A673 (cell line): Measurements from ENCODE around the gene CLCN2. TPM values are rescaled to one million over a fixed set of nuclear protein-coding genes. Genes with fewer than 3 reads are reported as not detected.

Experiments
- BruUV-seq: library from RNA; stranded (reverse); fragments of 400-500 nt; replicated peaks from 2 replicates; lab custom pipeline; 2021; lab: Mats Ljungman, UMichigan
- CTCF ChIA-PET: fragments of 300-600 bp; sonication (Branson Sonifier 250); formaldehyde crosslinking; loops from one replicate; lab custom pipeline; 2022; ENCODE audit warnings: antibody characterized with exemption; lab: Charles Lee
- POLR2A ChIA-PET: fragments of 300-600 bp; sonication (Branson Sonifier 250); formaldehyde crosslinking; loops from one replicate; lab custom pipeline; 2022; ENCODE audit warnings: antibody characterized with exemption; ENCODE audit not compliant: low non-redundant PET; lab: Charles Lee
- DNase-seq: peaks from one replicate; pipeline ENCODE4 v3.0.0-alpha.2; 2015; ENCODE audit warnings: low spot score
- H3K27ac ChIP-seq: fragments of 200-600 bp; sonication (generic); 2 replicates; pipeline ENCODE4 v1.5.1; 2016; ENCODE audit warnings: mixed run types, low read depth, mild to moderate bottlenecking, mixed read lengths, antibody characterized with exemption, low read length; ENCODE audit not compliant: poor library complexity, severe bottlenecking
- H3K27me3 ChIP-seq: fragments of 200-600 bp; sonication (generic); replicated peaks from 2 replicates; pipeline ENCODE4 v1.6.1; 2017; ENCODE audit warnings: mixed run types, low read depth, mild to moderate bottlenecking, mixed read lengths, antibody characterized with exemption, low read length; ENCODE audit not compliant: insufficient read depth, poor library complexity
- H3K36me3 ChIP-seq: fragments of 200-600 bp; sonication (generic); 2 replicates; pipeline ENCODE4 v1.6.1; 2016; ENCODE audit warnings: mixed run types, mild to moderate bottlenecking, mixed read lengths, antibody characterized with exemption, low read length; ENCODE audit not compliant: insufficient read depth, poor library complexity, severe bottlenecking
- H3K4me1 ChIP-seq: fragments of 200-600 bp; sonication (generic); 2 replicates; pipeline ENCODE4 v1.6.1; 2017; ENCODE audit warnings: mixed run types, mild to moderate bottlenecking, mixed read lengths, antibody characterized with exemption, low read length; ENCODE audit not compliant: insufficient read depth, poor library complexity, severe bottlenecking
- H3K4me3 ChIP-seq: fragments of 200-600 bp; sonication (generic); 2 replicates; pipeline ENCODE4 v1.5.1; 2016; ENCODE audit warnings: low read depth, mixed run types, mild to moderate bottlenecking, mixed read lengths, low read length; ENCODE audit not compliant: poor library complexity, severe bottlenecking
- H3K9me3 ChIP-seq: fragments of 200-600 bp; sonication (generic); 2 replicates; pipeline ENCODE4 v1.6.1; 2016; ENCODE audit warnings: mixed run types, low read depth, mild to moderate bottlenecking, mixed read lengths, antibody characterized with exemption, low read length; ENCODE audit not compliant: poor library complexity, severe bottlenecking
- CTCF ChIP-seq: fragments of 300-800, 200-600 bp; sonication (generic); conservative IDR thresholded peaks from 2 replicates; pipeline ENCODE4 v1.5.1; 2017; ENCODE audit warnings: low read depth, mild to moderate bottlenecking, antibody characterized with exemption, low read length, moderate library complexity, mixed read lengths
- EZH2 ChIP-seq: fragments of 200-600 bp; sonication (generic); IDR thresholded peaks from 2 replicates; pipeline ENCODE4 v1.6.1; 2017; ENCODE audit warnings: borderline replicate concordance, low read depth, mild to moderate bottlenecking, mixed read lengths, antibody characterized with exemption, low read length; ENCODE audit not compliant: poor library complexity, severe bottlenecking
- intact Hi-C: fragments of 100-400 bp; cut with micrococcal nuclease; formaldehyde crosslinking; loops from one replicate; pipeline ENCODE4 v1.10.0; 2022; ENCODE audit not compliant: unreplicated experiment
- total RNA-seq: library from RNA; stranded (reverse); gene quantifications from 2 replicates; pipeline ENCODE4 v1.2.3, GENCODE V29; 2021

Gene CLCN2
- total RNA-seq, 1 experiment from 2014 or later: 11.2 TPM

DNA sequence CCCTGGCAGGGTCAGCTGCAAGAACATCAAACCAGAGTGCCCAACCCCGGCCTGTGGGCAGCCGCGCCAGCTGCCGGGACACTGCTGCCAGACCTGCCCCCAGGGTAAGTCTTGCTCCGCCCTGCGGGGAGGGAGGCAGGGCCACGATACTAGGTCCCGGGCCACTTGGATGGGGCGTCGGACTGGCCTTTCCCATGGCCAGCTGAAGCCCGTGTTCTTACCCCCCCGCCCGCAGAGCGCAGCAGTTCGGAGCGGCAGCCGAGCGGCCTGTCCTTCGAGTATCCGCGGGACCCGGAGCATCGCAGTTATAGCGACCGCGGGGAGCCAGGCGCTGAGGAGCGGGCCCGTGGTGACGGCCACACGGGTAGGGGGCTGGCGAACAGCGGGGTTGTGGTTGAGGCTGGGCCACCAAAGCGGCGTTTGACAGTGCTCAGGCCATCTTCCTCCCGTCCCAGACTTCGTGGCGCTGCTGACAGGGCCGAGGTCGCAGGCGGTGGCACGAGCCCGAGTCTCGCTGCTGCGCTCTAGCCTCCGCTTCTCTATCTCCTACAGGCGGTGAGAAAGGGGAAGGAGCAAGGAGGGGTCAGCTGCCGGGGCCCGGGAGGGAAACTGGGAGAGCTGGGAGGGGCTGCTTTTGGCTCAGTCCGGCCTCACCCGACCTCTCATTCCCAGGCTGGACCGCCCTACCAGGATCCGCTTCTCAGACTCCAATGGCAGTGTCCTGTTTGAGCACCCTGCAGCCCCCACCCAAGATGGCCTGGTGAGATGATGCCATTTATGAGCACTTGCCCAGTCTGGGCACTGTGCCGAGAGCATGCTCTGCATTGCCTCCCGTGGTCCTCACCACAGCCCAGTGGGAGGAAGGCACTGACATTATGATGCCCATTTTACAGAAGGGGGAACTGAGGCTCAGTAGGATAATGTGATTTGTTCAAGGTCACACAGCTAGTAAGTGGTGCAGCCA, 20.1 kb upstream of the CLCN2 start:
- Histone ChIP-seq H3K4me1 (peaks cover 4% of the 10 kb centered on the region), H3K27ac (no peak overlapping the region), H3K4me3 (no peak overlapping the region), H3K9me3 (no peaks in the 10 kb centered on the region), H3K27me3 (peaks cover 41% of the 10 kb centered on the region), H3K36me3 (no peaks in the 10 kb centered on the region)
- ChIA-PET CTCF (interaction anchor here (0.6 kb wide), 1 partner anchor 159 kb away, joined by 4 read pairs; no protein-coding TSS in a partner anchor), POLR2A (no interaction called here)
- no peak for TF ChIP-seq CTCF
- no TSS peak for BruUV-seq
- DNase-seq: no peak
- intact Hi-C loops: no loop called here

DNA sequence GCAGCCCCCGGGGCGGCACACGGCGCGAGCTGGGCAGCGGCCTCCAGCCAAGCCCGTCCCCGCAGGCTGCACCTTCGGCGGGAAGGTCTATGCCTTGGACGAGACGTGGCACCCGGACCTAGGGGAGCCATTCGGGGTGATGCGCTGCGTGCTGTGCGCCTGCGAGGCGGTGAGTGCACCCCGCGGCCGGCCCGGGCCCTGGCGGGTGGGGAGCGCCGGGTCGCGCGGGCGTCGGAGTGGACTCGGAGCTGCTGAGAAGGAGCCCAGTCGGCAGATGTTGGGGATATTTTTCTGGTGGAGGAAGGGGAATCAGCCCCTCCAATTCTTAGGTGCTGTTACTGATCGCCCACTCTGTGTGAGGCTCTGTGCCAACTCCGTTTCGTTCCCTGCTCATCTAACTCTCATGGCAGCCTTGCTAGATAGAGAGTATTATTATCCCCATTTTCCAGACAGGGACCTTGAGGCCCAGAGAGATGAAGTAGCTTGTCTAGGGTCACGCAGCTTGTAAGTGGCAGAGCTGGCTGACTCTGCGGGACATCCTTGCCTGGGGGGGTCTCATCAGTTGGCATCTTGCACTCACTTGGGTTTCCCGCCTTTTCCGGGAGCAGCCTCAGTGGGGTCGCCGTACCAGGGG, 19.3 kb upstream of the CLCN2 start:
- POLR2A ChIA-PET: no interaction called here

DNA sequence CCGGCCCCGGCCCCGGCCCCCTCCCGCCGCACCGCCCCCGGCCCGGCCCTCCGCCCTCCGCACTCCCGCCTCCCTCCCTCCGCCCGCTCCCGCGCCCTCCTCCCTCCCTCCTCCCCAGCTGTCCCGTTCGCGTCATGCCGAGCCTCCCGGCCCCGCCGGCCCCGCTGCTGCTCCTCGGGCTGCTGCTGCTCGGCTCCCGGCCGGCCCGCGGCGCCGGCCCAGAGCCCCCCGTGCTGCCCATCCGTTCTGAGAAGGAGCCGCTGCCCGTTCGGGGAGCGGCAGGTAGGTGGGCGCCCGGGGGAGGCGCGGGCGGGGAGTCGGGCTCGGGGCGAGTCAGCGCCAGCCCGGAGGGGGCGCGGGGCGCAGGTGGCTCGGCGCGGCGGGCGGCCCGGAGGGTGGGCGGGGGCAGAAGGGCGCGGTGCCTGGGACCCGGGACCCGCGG, 18.8 kb upstream of the CLCN2 start:
- ChIA-PET CTCF (no interaction called here), POLR2A (no interaction called here)
- no peak for TF ChIP-seq EZH2
- TF ChIP-seq CTCF: no peak
- Histone ChIP-seq H3K36me3 (no peaks in the 10 kb centered on the region), H3K27ac (no peak overlapping the region), H3K4me3 (peak overlapping the region; percentile 34), H3K9me3 (no peaks in the 10 kb centered on the region), H3K27me3 (peaks cover 44% of the 10 kb centered on the region), H3K4me1 (peaks cover 4% of the 10 kb centered on the region)
- BruUV-seq: no TSS peak
- intact Hi-C loops: no loop called here
- no peak for DNase-seq

More for the DNA sequence above, 19.3 kb upstream of the CLCN2 start:
- Histone ChIP-seq H3K4me1 (peaks cover 4% of the 10 kb centered on the region), H3K36me3 (no peaks in the 10 kb centered on the region), H3K9me3 (no peaks in the 10 kb centered on the region), H3K4me3 (peak overlapping the region; percentile 34), H3K27ac (no peak overlapping the region), H3K27me3 (peaks cover 41% of the 10 kb centered on the region)
- intact Hi-C loops: no loop called here
- BruUV-seq: no TSS peak
- TF ChIP-seq CTCF (no peak), EZH2 (peak; percentile 98)
- DNase-seq: no peak
- CTCF ChIA-PET: no interaction called here
